CD14-positive monocyte (primary cell): ENCODE results near the gene GTF3C1. TPM values are rescaled to one million over a fixed set of nuclear protein-coding genes. Genes with fewer than 3 reads are reported as not detected.

ENCODE experiments used
- DNase-seq, 3 donors: peaks; one replicate each; pipeline ENCODE4 v3.0.0-alpha.2; 2011 to 2022
- H2AFZ ChIP-seq: 2 replicates; pipeline ENCODE4 v1.6.0; 2012; ENCODE audit warnings: mild to moderate bottlenecking, low read depth, low read length, inconsistent platforms; ENCODE audit not compliant: insufficient read depth, poor library complexity, severe bottlenecking
- H3K27ac ChIP-seq, 2 donors: 1 replicate in 1 of 2; 2 replicates in 1 of 2; pipeline ENCODE4 v1.5.1; 2012 to 2013; ENCODE audit warnings: low read length in 2 of 2, control low read depth in 1 of 2, inconsistent platforms in 1 of 2, low read depth in 1 of 2, mild to moderate bottlenecking in 1 of 2
- H3K27me3 ChIP-seq, 2 donors: one replicate each; pipeline versions ENCODE4 v1.6.0 to v1.6.1; 2011 to 2013; ENCODE audit warnings: low read length in 2 of 2; ENCODE audit not compliant: control insufficient read depth in 2 of 2, insufficient read depth in 2 of 2
- H3K36me3 ChIP-seq, 2 donors: replicated peaks in 1 of 2; 1 replicate in 1 of 2; 2 replicates in 1 of 2; pipeline versions ENCODE4 v1.5.1 to v1.6.1; 2012 to 2013; ENCODE audit warnings: low read length in 2 of 2, control low read depth in 1 of 2, inconsistent platforms in 1 of 2, mild to moderate bottlenecking in 1 of 2; ENCODE audit not compliant: insufficient read depth in 2 of 2, control insufficient read depth in 1 of 2
- H3K4me1 ChIP-seq, 2 donors: 1 replicate in 1 of 2; 2 replicates in 1 of 2; pipeline versions ENCODE4 v1.5.1 to v1.6.1; 2012 to 2013; ENCODE audit warnings: low read length in 2 of 2, control low read depth in 1 of 2, inconsistent platforms in 1 of 2, mild to moderate bottlenecking in 1 of 2, moderate library complexity in 1 of 2; ENCODE audit not compliant: insufficient read depth in 2 of 2, control insufficient read depth in 1 of 2
- H3K4me2 ChIP-seq: replicated peaks from 2 replicates; pipeline ENCODE3; 2012; ENCODE audit warnings: low read length, moderate library complexity, mild to moderate bottlenecking; ENCODE audit not compliant: poor library complexity, severe bottlenecking; ENCODE audit errors: extremely low read depth
- H3K4me3 ChIP-seq, 3 experiments: fragments of 200-600 bp in 1 of 3; sonication (generic) in 1 of 3; replicated peaks in 1 of 3; 1 replicate in 2 of 3; 2 replicates in 1 of 3; pipeline ENCODE4 v1.5.1; 2011 to 2013; ENCODE audit warnings: low read length in 3 of 3, mild to moderate bottlenecking in 3 of 3, control low read depth in 2 of 3, low read depth in 2 of 3, inconsistent platforms in 1 of 3, moderate library complexity in 1 of 3
- H3K79me2 ChIP-seq: 2 replicates; pipeline ENCODE4 v1.6.0; 2012; ENCODE audit warnings: mild to moderate bottlenecking, control low read depth, inconsistent platforms, low read length, moderate library complexity; ENCODE audit not compliant: insufficient read depth
- H3K9ac ChIP-seq: 2 replicates; pipeline ENCODE4 v1.6.0; 2017; ENCODE audit warnings: low read length, mild to moderate bottlenecking; ENCODE audit not compliant: insufficient read depth, poor library complexity, severe bottlenecking
- H3K9me3 ChIP-seq, 2 donors: replicated peaks in 1 of 2; 1 replicate in 1 of 2; 2 replicates in 1 of 2; pipeline versions ENCODE4 v1.5.1 to v1.6.1; 2012 to 2013; ENCODE audit warnings: low read length in 2 of 2, control low read depth in 1 of 2; ENCODE audit not compliant: control insufficient read depth in 1 of 2, insufficient read depth in 1 of 2
- H4K20me1 ChIP-seq: 2 replicates; pipeline ENCODE4 v1.6.0; 2012; ENCODE audit warnings: mild to moderate bottlenecking, low read length, control low read depth, moderate library complexity; ENCODE audit not compliant: insufficient read depth
- H3K27ac Mint-ChIP-seq, 7 donors: one replicate each; pipeline ENCODE4 v1.8.0; 2020; ENCODE audit warnings: mild to moderate bottlenecking in 7 of 7, mixed read lengths in 7 of 7, moderate library complexity in 6 of 7, inconsistent platforms in 2 of 7
- H3K27me3 Mint-ChIP-seq, 3 donors: one replicate each; pipeline ENCODE4 v1.8.0; 2021 to 2022; ENCODE audit warnings: low read depth in 3 of 3, mild to moderate bottlenecking in 3 of 3, mixed read lengths in 3 of 3, moderate library complexity in 3 of 3, inconsistent platforms in 1 of 3
- H3K36me3 Mint-ChIP-seq, 2 donors: one replicate each; pipeline ENCODE4 v1.8.0; 2020; ENCODE audit warnings: mixed read lengths in 2 of 2, inconsistent platforms in 1 of 2, mild to moderate bottlenecking in 1 of 2
- H3K4me1 Mint-ChIP-seq: one replicate; pipeline ENCODE4 v1.8.0; 2020; ENCODE audit warnings: mild to moderate bottlenecking, mixed read lengths
- H3K4me3 Mint-ChIP-seq, 2 donors: one replicate each; pipeline ENCODE4 v1.8.0; 2020; ENCODE audit warnings: mild to moderate bottlenecking in 2 of 2, mixed read lengths in 2 of 2, moderate library complexity in 1 of 2
- H3K9me3 Mint-ChIP-seq, 7 donors: one replicate each; pipeline ENCODE4 v1.8.0; 2020 to 2022; ENCODE audit warnings: mixed read lengths in 7 of 7, mild to moderate bottlenecking in 6 of 7, moderate library complexity in 6 of 7, inconsistent platforms in 2 of 7
- whole genome bisulfite sequencing: methylation state at CpG from one replicate; pipeline ENCODE4 v1.1.5; 2013; ENCODE audit warnings: missing lambda C conversion rate; ENCODE audit not compliant: insufficient coverage; 5-methylcytosine and 5-hydroxymethylcytosine counted together
- intact Hi-C, 2 donors: fragments of 100-400 bp; cut with micrococcal nuclease; formaldehyde crosslinking; loops; one replicate each; pipeline versions ENCODE4 v1.15.0 to v1.15.1; 2023
- polyA plus RNA-seq, 3 donors: library from polyadenylated mRNA; depleted of rRNA in 1 of 3; unstranded in 2 of 3; stranded (reverse) in 1 of 3; fragments of 300-500 nt in 2 of 3; fragments of >200 nt in 1 of 3; fragmentation: Illumina TruSeq in 2 of 3; gene quantifications; 1 replicate in 2 of 3; 2 replicates in 1 of 3; pipeline ENCODE4 v1.2.3, GENCODE V29; 2012 to 2021
- TF ChIP-seq, protein P1 (sequence below): fragments of 200-600 bp; IDR thresholded peaks from one replicate; pipeline ENCODE4 v1.8.0; 2022; ENCODE audit warnings: antibody characterized with exemption, mild to moderate bottlenecking

Gene GTF3C1
- polyA plus RNA-seq, 3 donors: 7.0 to 22.0 (median 12.8) TPM

DNA sequence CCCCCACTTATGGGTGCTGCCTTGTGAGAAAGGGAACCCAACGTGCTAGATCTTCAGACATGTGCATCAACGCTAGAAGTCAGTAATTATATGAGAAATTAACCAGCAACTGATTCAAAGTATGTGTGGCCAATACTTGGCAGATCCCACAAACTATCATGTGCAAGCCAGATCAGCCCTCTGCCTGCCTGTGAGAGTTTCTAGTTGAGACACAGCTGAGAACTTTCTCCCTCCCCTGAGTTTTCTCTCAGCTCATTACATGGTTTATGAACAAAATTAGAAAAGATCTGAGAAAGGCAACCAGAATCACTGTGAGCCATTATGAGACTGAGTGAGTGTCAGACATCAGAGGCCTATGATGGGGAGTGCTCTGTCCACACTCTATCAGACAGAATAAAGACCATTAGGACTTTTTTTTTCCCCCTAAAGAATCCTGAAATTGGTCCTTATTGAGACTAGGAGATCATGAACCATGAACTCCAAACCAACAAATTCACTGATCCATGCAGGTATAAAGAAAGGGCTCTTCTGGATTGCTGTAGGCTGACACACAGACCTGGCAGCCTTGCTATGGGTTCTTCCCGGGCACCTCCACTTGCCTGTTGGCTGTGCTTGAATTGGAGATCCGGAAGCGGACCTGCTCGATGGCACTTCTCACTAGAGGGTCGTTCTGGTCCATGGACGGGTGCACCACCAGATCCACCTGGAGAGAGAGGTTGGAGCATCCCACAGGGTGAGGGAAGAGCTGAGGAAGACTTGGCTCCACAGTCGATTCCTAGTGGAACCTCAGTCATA lies 51.5 kb downstream of the GTF3C1 start:
- Histone ChIP-seq H4K20me1 (no peaks in the 10 kb centered on the region), H3K79me2 (no peaks in the 10 kb centered on the region), H3K27ac (no peak overlapping the region), H3K9ac (no peak overlapping the region), H3K4me3 (no peak overlapping the region), H3K4me2 (no peak overlapping the region), H3K4me1 (no peaks in the 10 kb centered on the region), H2AFZ (no peak overlapping the region), H3K9me3 (no peaks in the 10 kb centered on the region), H3K36me3 (peaks cover 94 to 100% of the 10 kb centered on the region in 2 donors), H3K27me3 (no peaks in the 10 kb centered on the region)
- TF ChIP-seq, protein P1, sequence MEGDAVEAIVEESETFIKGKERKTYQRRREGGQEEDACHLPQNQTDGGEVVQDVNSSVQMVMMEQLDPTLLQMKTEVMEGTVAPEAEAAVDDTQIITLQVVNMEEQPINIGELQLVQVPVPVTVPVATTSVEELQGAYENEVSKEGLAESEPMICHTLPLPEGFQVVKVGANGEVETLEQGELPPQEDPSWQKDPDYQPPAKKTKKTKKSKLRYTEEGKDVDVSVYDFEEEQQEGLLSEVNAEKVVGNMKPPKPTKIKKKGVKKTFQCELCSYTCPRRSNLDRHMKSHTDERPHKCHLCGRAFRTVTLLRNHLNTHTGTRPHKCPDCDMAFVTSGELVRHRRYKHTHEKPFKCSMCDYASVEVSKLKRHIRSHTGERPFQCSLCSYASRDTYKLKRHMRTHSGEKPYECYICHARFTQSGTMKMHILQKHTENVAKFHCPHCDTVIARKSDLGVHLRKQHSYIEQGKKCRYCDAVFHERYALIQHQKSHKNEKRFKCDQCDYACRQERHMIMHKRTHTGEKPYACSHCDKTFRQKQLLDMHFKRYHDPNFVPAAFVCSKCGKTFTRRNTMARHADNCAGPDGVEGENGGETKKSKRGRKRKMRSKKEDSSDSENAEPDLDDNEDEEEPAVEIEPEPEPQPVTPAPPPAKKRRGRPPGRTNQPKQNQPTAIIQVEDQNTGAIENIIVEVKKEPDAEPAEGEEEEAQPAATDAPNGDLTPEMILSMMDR: no peak
- no peaks in the 10 kb centered on the region for H3K9me3 Mint-ChIP-seq
- H3K4me1 Mint-ChIP-seq: no peaks in the 10 kb centered on the region
- peaks cover 0 to 2% (median 0%) of the 10 kb centered on the region in 3 donors for H3K27me3 Mint-ChIP-seq
- intact Hi-C loops: no loop called here
- no peak overlapping the region for H3K4me3 Mint-ChIP-seq
- no peak for DNase-seq
- peak overlapping the region in 3 of 7 donors; percentile 14 to 37 (median 24) for H3K27ac Mint-ChIP-seq
- 100% methylated on average over 5 of the region's 9 CpGs for WGBS
- peaks cover 88 to 98% of the 10 kb centered on the region in 2 donors for H3K36me3 Mint-ChIP-seq

DNA sequence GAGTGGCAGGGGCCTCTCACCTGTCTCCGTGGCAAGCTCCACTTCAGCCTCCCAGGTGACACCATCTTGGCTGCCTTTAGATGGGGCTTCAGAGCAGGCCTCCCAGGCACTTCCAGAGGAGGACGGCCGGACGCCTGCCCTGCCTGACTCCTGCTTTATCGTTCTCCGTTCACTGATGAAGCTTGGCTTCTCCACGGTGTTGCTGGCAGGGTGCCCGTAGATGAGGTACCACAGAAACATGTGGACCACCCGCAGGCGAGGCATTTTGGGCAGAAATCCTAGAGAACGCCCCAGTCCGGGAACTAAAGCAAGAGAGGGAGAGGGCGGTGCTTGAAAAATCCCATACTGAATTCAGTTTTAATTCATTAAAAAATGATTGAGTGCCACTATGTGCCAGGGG lies 54.5 kb downstream of the GTF3C1 start:
- TF ChIP-seq, protein P1: no peak
- Mint-ChIP-seq H3K4me1 (no peaks in the 10 kb centered on the region), H3K4me3 (no peak overlapping the region), H3K36me3 (peaks cover 84 to 98% of the 10 kb centered on the region in 2 donors), H3K9me3 (no peaks in the 10 kb centered on the region), H3K27ac (peak overlapping the region in 1 of 7 donors; percentile 16), H3K27me3 (peaks cover 0 to 2% (median 0%) of the 10 kb centered on the region in 3 donors)
- DNase-seq: no peak
- H3K79me2 ChIP-seq: no peaks in the 10 kb centered on the region
- 95% methylated on average over 9 of the region's 13 CpGs for WGBS
- H3K27ac ChIP-seq: no peak overlapping the region
- H3K9me3 ChIP-seq: no peaks in the 10 kb centered on the region
- intact Hi-C loops: no loop called here
- H3K27me3 ChIP-seq: no peaks in the 10 kb centered on the region
- H2AFZ ChIP-seq: no peak overlapping the region
- H3K4me1 ChIP-seq: no peaks in the 10 kb centered on the region
- no peaks in the 10 kb centered on the region for H4K20me1 ChIP-seq
- no peak overlapping the region for H3K4me3 ChIP-seq
- H3K4me2 ChIP-seq: no peak overlapping the region
- peaks cover 96 to 100% of the 10 kb centered on the region in 2 donors for H3K36me3 ChIP-seq
- no peak overlapping the region for H3K9ac ChIP-seq
